Measurements from ENCODE around the gene CPAMD8.

CPAMD8 gene

GRCh38 chr19:16949496-16950023, 77.0 kb downstream of the CPAMD8 start:
- no peak overlapping the region for H3K9ac ChIP-seq
- H3K36me3 ChIP-seq (ENCODE audit: insufficient read depth): no peaks in the 10 kb centered on the region
- H3K4me2 ChIP-seq: no peak overlapping the region
- H3K4me3 ChIP-seq (IDR thresholded peaks at IDR 0.05; ENCODE audit: insufficient read depth, low read depth, low read length): no peak overlapping the region
- peaks cover 19% of the 10 kb centered on the region; the same call in 1 of the 2 replicates for H3K27me3 ChIP-seq (ENCODE audit: insufficient read depth, low read depth)
- H4K20me1 ChIP-seq (ENCODE audit: insufficient read depth): no peaks in the 10 kb centered on the region
- H3K4me1 ChIP-seq (ENCODE audit: low read depth, poor library complexity, severe bottlenecking): no peaks in the 10 kb centered on the region
- H3K79me2 ChIP-seq (ENCODE audit: insufficient read depth, low read depth): no peaks in the 10 kb centered on the region
- no peak overlapping the region for H2AFZ ChIP-seq (ENCODE audit: low read depth)
- no peak overlapping the region for H3K27ac ChIP-seq
- TF ChIP-seq CTCF (conservative IDR thresholded peaks at IDR 0.05; ENCODE audit: low read depth, low read length): no peak

- Histone ChIP-seq H3K79me2 (ENCODE audit: insufficient read depth, low read depth) (no peaks in the 10 kb centered on the region), H3K36me3 (ENCODE audit: insufficient read depth) (no peaks in the 10 kb centered on the region), H3K27ac (no peak overlapping the region), H3K27me3 (ENCODE audit: insufficient read depth, low read depth) (peaks cover 10% of the 10 kb centered on the region; the same call in 1 of the 2 replicates), H3K4me2 (no peak overlapping the region), H3K9ac (no peak overlapping the region), H3K4me1 (ENCODE audit: low read depth, poor library complexity, severe bottlenecking) (no peaks in the 10 kb centered on the region), H2AFZ (ENCODE audit: low read depth) (no peak overlapping the region), H3K4me3 (IDR thresholded peaks at IDR 0.05; ENCODE audit: insufficient read depth, low read depth, low read length) (no peak overlapping the region), H4K20me1 (ENCODE audit: insufficient read depth) (no peaks in the 10 kb centered on the region)
- no peak for TF ChIP-seq CTCF (conservative IDR thresholded peaks at IDR 0.05; ENCODE audit: low read depth, low read length)
Measured at GRCh38 chr19:16946951-16947940, 79.4 kb downstream of the CPAMD8 start.

- Histone ChIP-seq H3K27me3 (ENCODE audit: insufficient read depth, low read depth) (peaks cover 3% of the 10 kb centered on the region; the same call in 1 of the 2 replicates), H2AFZ (ENCODE audit: low read depth) (no peak overlapping the region), H3K4me1 (ENCODE audit: low read depth, poor library complexity, severe bottlenecking) (no peaks in the 10 kb centered on the region), H4K20me1 (ENCODE audit: insufficient read depth) (no peaks in the 10 kb centered on the region), H3K4me2 (no peak overlapping the region), H3K36me3 (ENCODE audit: insufficient read depth) (no peaks in the 10 kb centered on the region), H3K9ac (no peak overlapping the region), H3K4me3 (IDR thresholded peaks at IDR 0.05; ENCODE audit: insufficient read depth, low read depth, low read length) (no peak overlapping the region), H3K79me2 (ENCODE audit: insufficient read depth, low read depth) (no peaks in the 10 kb centered on the region), H3K27ac (no peak overlapping the region)
- TF ChIP-seq CTCF (conservative IDR thresholded peaks at IDR 0.05; ENCODE audit: low read depth, low read length): no peak
Measured at GRCh38 chr19:16945762-16946465, 80.7 kb downstream of the CPAMD8 start.

GRCh38 chr19:16945364-16945714, 81.3 kb downstream of the CPAMD8 start:
- Histone ChIP-seq H3K36me3 (ENCODE audit: insufficient read depth) (no peaks in the 10 kb centered on the region), H3K79me2 (ENCODE audit: insufficient read depth, low read depth) (no peaks in the 10 kb centered on the region), H2AFZ (ENCODE audit: low read depth) (no peak overlapping the region; the same call in 1 of the 2 replicates), H3K4me2 (no peak overlapping the region), H4K20me1 (ENCODE audit: insufficient read depth) (no peaks in the 10 kb centered on the region), H3K4me3 (IDR thresholded peaks at IDR 0.05; ENCODE audit: insufficient read depth, low read depth, low read length) (no peak overlapping the region), H3K4me1 (ENCODE audit: low read depth, poor library complexity, severe bottlenecking) (no peaks in the 10 kb centered on the region), H3K27ac (no peak overlapping the region), H3K27me3 (ENCODE audit: insufficient read depth, low read depth) (peaks cover 3% of the 10 kb centered on the region; the same call in 1 of the 2 replicates), H3K9ac (no peak overlapping the region)
- no peak for TF ChIP-seq CTCF (conservative IDR thresholded peaks at IDR 0.05; ENCODE audit: low read depth, low read length)
